Activated CD8-positive, alpha-beta memory T cell treated with anti-CD3 and anti-CD28 coated beads for 1 hour (primary cell): ENCODE measurements around the gene KAT2A.

Experiments
- DNase-seq, 2 donors: peaks; one replicate each; pipeline ENCODE4 v3.0.0-alpha.2; 2020; ENCODE audit warnings: low read depth in 1 of 2; ENCODE audit errors: extremely low read depth in 1 of 2

The KAT2A gene

DNA sequence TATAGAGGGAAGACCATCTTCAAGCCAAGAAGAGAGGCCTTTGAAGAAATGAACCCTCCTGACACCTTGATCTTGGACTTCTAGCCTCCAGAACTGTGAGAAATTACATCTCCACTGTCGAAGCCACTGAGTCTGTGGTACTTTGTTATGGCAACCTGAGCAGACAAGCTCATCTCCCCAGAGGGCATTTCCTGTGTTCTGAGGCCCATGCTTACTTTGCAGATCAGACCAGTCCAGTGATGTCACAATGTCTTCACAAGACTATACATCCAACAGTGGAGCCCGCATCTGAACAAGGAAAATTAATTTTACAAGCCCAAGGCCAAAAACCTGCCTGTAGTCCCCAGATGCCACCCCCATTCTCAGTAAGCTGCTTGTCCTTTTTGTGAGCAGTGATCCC, 56.0 kb downstream of the KAT2A start:
- DNase-seq = no peak
